Activated CD8-positive, alpha-beta memory T cell treated with anti-CD3 and anti-CD28 coated beads, Interleukin-2, amount 50 U/mL, for 24 hours (primary cell): ENCODE measurements around the gene FAF1.
"Not testable (repeated sequence)": the region's sequence is repeated elsewhere in the genome, so short reads cannot be mapped to it uniquely, and the experiment has no call there.

Experiments
- DNase-seq: peaks from one replicate; pipeline ENCODE4 v3.0.0-alpha.2; 2020; ENCODE audit errors: extremely low read depth

The FAF1 gene

GRCh38 chr1:50959303-50959912 is 659 bp downstream of the FAF1 start:
- DNase-seq: no peak

- no peak for DNase-seq
Observed at GRCh38 chr1:50955116-50955515, 5.0 kb downstream of the FAF1 start.

- not testable (repeated sequence) for DNase-seq
Observed at GRCh38 chr1:50952566-50952965, 7.5 kb downstream of the FAF1 start.

GRCh38 chr1:50950396-50950795 is 9.7 kb downstream of the FAF1 start:
- DNase-seq: no peak

- no peak for DNase-seq
Observed at GRCh38 chr1:50949286-50949982, 10.6 kb downstream of the FAF1 start.

- no peak for DNase-seq
Observed at GRCh38 chr1:50942334-50942733, 17.7 kb downstream of the FAF1 start.

- no peak for DNase-seq
Observed at GRCh38 chr1:50940291-50940690, 19.8 kb downstream of the FAF1 start.

- DNase-seq: no peak
Observed at GRCh38 chr1:50936321-50936720, 23.7 kb downstream of the FAF1 start.

- not testable (repeated sequence) for DNase-seq
Observed at GRCh38 chr1:50935276-50935675, 24.8 kb downstream of the FAF1 start.

- DNase-seq: no peak
Observed at GRCh38 chr1:50934838-50935237, 25.2 kb downstream of the FAF1 start.

- not testable (repeated sequence) for DNase-seq
Observed at GRCh38 chr1:50933770-50934169, 26.3 kb downstream of the FAF1 start.

GRCh38 chr1:50932043-50932442 is 28.0 kb downstream of the FAF1 start:
- DNase-seq: not testable (repeated sequence)

GRCh38 chr1:50930965-50931737 is 28.9 kb downstream of the FAF1 start:
- no peak for DNase-seq

- DNase-seq: no peak
Observed at GRCh38 chr1:50930193-50930592, 29.9 kb downstream of the FAF1 start.

- no peak for DNase-seq
Observed at GRCh38 chr1:50929376-50929958, 30.6 kb downstream of the FAF1 start.

GRCh38 chr1:50923564-50923963 is 36.5 kb downstream of the FAF1 start:
- no peak for DNase-seq

GRCh38 chr1:50921029-50921428 is 39.0 kb downstream of the FAF1 start:
- DNase-seq: no peak

- no peak for DNase-seq
Observed at GRCh38 chr1:50920409-50920808, 39.7 kb downstream of the FAF1 start.

- DNase-seq: no peak
Observed at GRCh38 chr1:50917138-50918137, 42.6 kb downstream of the FAF1 start.

GRCh38 chr1:50915621-50916020 is 44.4 kb downstream of the FAF1 start:
- DNase-seq: no peak

- no peak for DNase-seq
Observed at GRCh38 chr1:50913954-50914353, 46.1 kb downstream of the FAF1 start.
